Heart right ventricle (tissue), 16 donors: ENCODE results near the gene PFKP. TPM values are rescaled to one million over a fixed set of nuclear protein-coding genes. Genes with fewer than 3 reads are reported as not detected.
A peak's percentile ranks its signal among the peaks of the same experiment; 100 is the strongest.
"Not testable (repeated sequence)": the region's sequence is repeated elsewhere in the genome, so short reads cannot be mapped to it uniquely, and the experiment has no call there.

Experiments
- ATAC-seq, 8 donors: fragments of 200-7000 bp; cut with Tn5 transposase; one replicate each; pipeline ENCODE4 v1.9.1; 2020; ENCODE audit warnings: mild to moderate bottlenecking in 8 of 8, moderate library complexity in 8 of 8, moderate number of reproducible peaks in 1 of 8
- DNase-seq, 2 donors: peaks; one replicate each; pipeline ENCODE4 v3.0.0-alpha.2; 2020
- H3K27ac ChIP-seq, 10 donors: fragments of 200-600 bp; sonication (generic) in 2 of 10; one replicate each; pipeline versions ENCODE4 v1.5.0 to v1.8.0; 2020 to 2022; ENCODE audit warnings: mild to moderate bottlenecking in 3 of 10
- H3K27me3 ChIP-seq, 7 donors: fragments of 200-600 bp; one replicate each; pipeline ENCODE4 v1.8.0; 2021 to 2022; ENCODE audit warnings: mild to moderate bottlenecking in 2 of 7
- H3K36me3 ChIP-seq, 9 donors: fragments of 200-600 bp; sonication (generic) in 1 of 9; one replicate each; pipeline versions ENCODE4 v1.5.0 to v1.8.0; 2020 to 2022; ENCODE audit warnings: mild to moderate bottlenecking in 2 of 9
- H3K4me1 ChIP-seq, 9 donors: fragments of 200-600 bp; sonication (generic) in 1 of 9; one replicate each; pipeline versions ENCODE4 v1.5.0 to v1.8.0; 2020 to 2022; ENCODE audit warnings: mild to moderate bottlenecking in 4 of 9
- H3K4me3 ChIP-seq, 10 donors: fragments of 200-600 bp; sonication (generic) in 2 of 10; one replicate each; pipeline versions ENCODE4 v1.5.0 to v1.8.0; 2020 to 2022; ENCODE audit warnings: mild to moderate bottlenecking in 7 of 10, moderate library complexity in 2 of 10
- H3K9me3 ChIP-seq, 11 donors: fragments of 200-600 bp in 10 of 11; sonication (generic) in 2 of 11; one replicate each; pipeline versions ENCODE4 v1.5.0 to v1.8.0; 2013 to 2022; ENCODE audit warnings: mild to moderate bottlenecking in 2 of 11, control low read depth in 1 of 11, moderate library complexity in 1 of 11
- CTCF ChIP-seq, 9 donors: fragments of 200-600 bp; sonication (generic) in 2 of 9; IDR thresholded peaks; one replicate each; pipeline versions ENCODE4 v1.5.0 to v1.8.0; 2021 to 2022; ENCODE audit warnings: antibody characterized with exemption in 9 of 9, mild to moderate bottlenecking in 5 of 9, moderate library complexity in 1 of 9
- WGBS, 2 donors: extraction: QIAGEN DNeasy Blood & Tissue Kit; methylation state at CpG; one replicate each; pipeline ENCODE4 v1.1.7; 2013; ENCODE audit warnings: inconsistent platforms in 1 of 2; 5-methylcytosine and 5-hydroxymethylcytosine counted together
- intact Hi-C, 10 donors: fragments of 100-400 bp; cut with DNase I; formaldehyde crosslinking; loops; one replicate each; pipeline versions ENCODE4 v1.11.1 to v1.14.2; 2022
- polyA plus RNA-seq, 2 donors: library from polyadenylated mRNA; stranded (reverse); fragments of 200-250 nt; gene quantifications; one replicate each; pipeline ENCODE4 v1.2.3, GENCODE V29; 2013
- total RNA-seq, 10 donors: library from RNA; stranded (reverse); fragmentation: NEBNext Ultra II Directional in 3 of 10; extraction: Animal tissue kit (Norgen Biotek cat#: 25700) in 3 of 10; gene quantifications; one replicate each; pipeline versions ENCODE4 v1.2.1 to v1.2.4, GENCODE V29; 2021 to 2023
- donor health status: Arrhythmogenic right ventricular cardiomyopathy.
- donor health status: ischemic (EF 13 %, LVEDD 7.1; RV severe dilation, severe dysfunction).
- donor health status: healthy with polysubstance abuse.
- donor health status: DM: no; HTN: yes; CAD: no.
- donor health status: DM: no; HTN: no; CAD: no.
- donor health status: ischemic (EF 25% LVEDD 6.9; RV normal size, moderate dysfunction).
- donor health status: ischemic (EF 25% LVEDD 5.7; RV mildly dilated, moderate dysfunction).
- donor health status: healthy.
- donor health status: DM: yes; HTN: yes; CAD: no.
- donor health status: Ischemic cardiomyopathy.
- donor health status: ischemic (EF 35%, LVEDD 5.7; RV mildly dilated, moderate dysfunction).
- donor health status: nonischemic (EF 11% LVEDD 7.7; RV severe dilation, severe dysfunction).
- donor health status: DM: yes; HTN: yes; CAD: no.
- donor health status: PGD.
- donor health status: ischemic (EF 29% LVEDD 5.4; RV normal size, mild dysfunction).
- donor health status: nonischemic (EF 23%, LVEDD 6.1; RV moderate dilation, normal function).

The PFKP gene
- total and polyA plus RNA-seq, 12 donors: 68.3 to 316 (median 220) TPM

DNA sequence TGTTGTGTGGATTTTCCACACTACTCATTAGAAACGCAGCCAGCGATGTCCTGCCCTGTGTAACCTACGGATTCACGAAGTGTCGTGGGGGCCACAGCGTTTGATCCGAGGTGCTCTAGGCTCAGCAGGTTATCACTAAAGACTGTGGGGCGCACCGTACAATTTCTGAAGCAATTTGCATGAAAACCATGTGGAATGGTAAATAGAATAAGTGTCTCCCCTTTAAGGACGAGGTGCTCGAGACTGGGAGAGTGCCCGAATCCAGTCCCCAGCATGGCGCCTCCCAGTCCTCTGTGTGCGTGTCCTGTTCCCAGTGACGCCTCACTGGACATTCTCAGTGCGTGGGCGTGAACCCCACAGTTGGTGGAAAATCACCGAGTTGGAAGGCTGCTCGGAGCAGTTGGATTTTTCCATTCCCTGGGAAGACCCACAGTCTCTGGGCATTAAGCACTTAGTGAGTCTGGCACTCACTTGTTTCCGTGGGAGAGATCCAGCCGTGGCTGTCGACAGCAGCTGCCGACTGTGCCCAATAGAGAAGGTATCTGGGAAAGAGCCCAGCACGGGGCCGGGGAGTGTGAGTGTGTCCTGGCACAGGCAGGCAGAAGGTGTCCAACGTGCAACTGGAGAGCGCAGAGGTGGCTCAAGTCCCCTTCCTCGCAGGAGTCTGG, 37.0 kb downstream of the PFKP start:
- Histone ChIP-seq H3K4me1 (peaks cover 0 to 51% (median 24%) of the 10 kb centered on the region in 9 donors), H3K36me3 (peaks cover 0 to 78% (median 18%) of the 10 kb centered on the region in 9 donors)
- DNase-seq: peak; percentile 58 to 65

DNA sequence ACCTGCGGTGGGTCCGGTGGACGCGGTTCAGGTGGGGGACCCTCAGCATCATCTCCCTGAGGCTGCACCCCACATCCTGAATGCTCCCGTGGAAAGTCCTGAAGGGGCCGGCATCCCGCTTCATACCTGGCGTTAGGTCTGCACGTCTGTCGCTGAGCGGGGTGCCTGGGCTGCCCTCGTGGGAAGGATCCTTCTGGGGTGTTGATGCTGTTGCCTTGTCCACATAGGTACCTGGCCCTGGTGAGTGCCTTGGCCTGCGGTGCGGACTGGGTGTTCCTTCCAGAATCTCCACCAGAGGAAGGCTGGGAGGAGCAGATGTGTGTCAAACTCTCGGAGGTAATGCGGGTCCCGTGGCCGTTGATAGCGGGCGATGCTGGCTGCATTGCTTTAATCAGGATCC, 37.8 kb downstream of the PFKP start:
- no peak for TF ChIP-seq CTCF (IDR thresholded peaks at IDR 0.05)
- intact Hi-C loops: loop anchor here in 4 of 10 donors (5.0 kb wide), 1 partner anchor 38 kb away; the partner anchor contains the start of gene PFKP (in 4 of the 4)
- no peak overlapping the region for H3K4me3 ChIP-seq

More for the DNA sequence above, 37.0 kb downstream of the PFKP start:
- no peaks in the 10 kb centered on the region for H3K27me3 ChIP-seq
- intact Hi-C loops: loop anchor here in 1 of 10 donors (5.0 kb wide), 1 partner anchor 37 kb away; the partner anchor contains the start of gene PFKP
- no peak for TF ChIP-seq CTCF (IDR thresholded peaks at IDR 0.05)
- 52 to 70% methylated on average over 28 of the region's 28 CpGs for WGBS, 2 donors
- no peak overlapping the region for H3K4me3 ChIP-seq
- peak; percentile 34 to 70 (median 58) for ATAC-seq
- no peaks in the 10 kb centered on the region for H3K9me3 ChIP-seq
- H3K27ac ChIP-seq: peak overlapping the region in 8 of 10 donors; percentile 41 to 76 (median 47)

GRCh38 chr10:3105905-3106304, 38.6 kb downstream of the PFKP start:
- peaks cover 0 to 79% (median 20%) of the 10 kb centered on the region in 9 donors for H3K36me3 ChIP-seq
- H3K9me3 ChIP-seq: no peaks in the 10 kb centered on the region
- H3K27me3 ChIP-seq: no peaks in the 10 kb centered on the region
- intact Hi-C loops: loop anchor here in 4 of 10 donors (5.0 kb wide), 1 partner anchor 39 kb away; the partner anchor contains the start of gene PFKP (in 4 of the 4)
- H3K27ac ChIP-seq: peak overlapping the region in 1 of 10 donors; percentile 46
- peaks cover 0 to 61% (median 28%) of the 10 kb centered on the region in 9 donors for H3K4me1 ChIP-seq
- no peak for DNase-seq
- no peak for TF ChIP-seq CTCF (IDR thresholded peaks at IDR 0.05)
- WGBS, 2 donors: 70 to 85% methylated on average over 16 to 17 of the region's 20 CpGs
- no peak overlapping the region for H3K4me3 ChIP-seq
- ATAC-seq: peak in 1 of 8 donors; percentile 1

More for the DNA sequence above, 37.8 kb downstream of the PFKP start:
- Histone ChIP-seq H3K4me1 (peaks cover 0 to 54% (median 24%) of the 10 kb centered on the region in 9 donors), H3K27me3 (no peaks in the 10 kb centered on the region), H3K9me3 (no peaks in the 10 kb centered on the region), H3K27ac (peak overlapping the region in 6 of 10 donors; percentile 41 to 76 (median 50)), H3K36me3 (peaks cover 0 to 79% (median 20%) of the 10 kb centered on the region in 9 donors)
- ATAC-seq: no peak
- WGBS, 2 donors: 86 to 91% methylated on average over 20 of the region's 20 CpGs
- no peak for DNase-seq

GRCh38 chr10:3106328-3106727, 39.0 kb downstream of the PFKP start:
- H3K9me3 ChIP-seq, DNase-seq, ATAC-seq, H3K27ac ChIP-seq, H3K27me3 ChIP-seq, H3K4me3 ChIP-seq: not testable (repeated sequence)
- peaks cover 0 to 65% (median 32%) of the 10 kb centered on the region in 9 donors for H3K4me1 ChIP-seq
- 79 to 92% methylated on average over 3 to 6 of the region's 10 CpGs for WGBS, 2 donors
- peaks cover 0 to 78% (median 20%) of the 10 kb centered on the region in 9 donors for H3K36me3 ChIP-seq
- intact Hi-C loops: loop anchor here in 4 of 10 donors (5.0 kb wide), 1 partner anchor 39 kb away; the partner anchor contains the start of gene PFKP (in 4 of the 4)
